GM12878 (cell line): ENCODE results near the gene LRRC53. TPM values are rescaled to one million over a fixed set of nuclear protein-coding genes. Genes with fewer than 3 reads are reported as not detected.

Experiments
- ATAC-seq: fragments of 200-7000 bp; cut with Tn5 transposase; 3 replicates; pipeline ENCODE4 v1.9.1; 2020; ENCODE audit warnings: mild to moderate bottlenecking, moderate library complexity
- BruUV-seq: library from RNA; stranded (reverse); fragments of 400-500 nt; replicated peaks from 2 replicates; lab custom pipeline; 2021; lab: Mats Ljungman, UMichigan
- CTCF ChIA-PET: fragments of 300-600 bp; sonication (Branson Sonifier 250); formaldehyde crosslinking; extraction: SDS; loops from one replicate; lab custom pipeline; 2021; ENCODE audit warnings: inconsistent platforms; lab: Yijun Ruan, JAX
- POLR2A ChIA-PET: fragments of 350-600 bp; formaldehyde crosslinking; extraction: SDS; loops from one replicate; lab custom pipeline; 2021; ENCODE audit warnings: inconsistent platforms; lab: Charles Lee
- RAD21 ChIA-PET: fragments of 300-600 bp; sonication (Branson Sonifier 250); formaldehyde crosslinking; loops from one replicate; lab custom pipeline; 2023; ENCODE audit warnings: antibody characterized with exemption; ENCODE audit not compliant: unreplicated experiment; lab: Charles Lee
- SMC1A ChIA-PET: fragments of 300-600 bp; sonication (Branson Sonifier 250); formaldehyde crosslinking; loops from one replicate; lab custom pipeline; 2023; ENCODE audit not compliant: unreplicated experiment, uncharacterized antibody; lab: Charles Lee
- DNase-seq: peaks from one replicate; pipeline ENCODE4 v3.0.0-alpha.2; 2011; ENCODE audit warnings: low read depth, low spot score
- FAIRE-seq: peaks from 3 replicates; lab custom pipeline; 2011; peaks lifted over from hg19 to GRCh38; lab: Jason Lieb, UNC
- H2AFZ ChIP-seq: 2 replicates; pipeline ENCODE4 v1.6.0; 2011; ENCODE audit warnings: low read depth, low read length, control low read depth; ENCODE audit not compliant: control insufficient read depth
- H3K27ac ChIP-seq: 2 replicates; pipeline ENCODE4 v1.5.1; 2011; ENCODE audit warnings: control low read depth; ENCODE audit not compliant: control insufficient read depth, insufficient read depth
- H3K27me3 ChIP-seq, 2 experiments: replicated peaks in 1 of 2; 2 replicates each; pipeline versions ENCODE4 v1.6.0 to v1.6.1; 2011; ENCODE audit warnings: low read length in 1 of 2; ENCODE audit not compliant: control insufficient read depth in 2 of 2, insufficient read depth in 2 of 2
- H3K36me3 ChIP-seq, 2 experiments: 2 replicates each; pipeline ENCODE4 v1.5.1; 2011; ENCODE audit warnings: low read length in 1 of 2; ENCODE audit not compliant: control insufficient read depth in 2 of 2, insufficient read depth in 2 of 2
- H3K4me1 ChIP-seq: 2 replicates; pipeline ENCODE4 v1.6.1; 2011; ENCODE audit warnings: mild to moderate bottlenecking, low read length, moderate library complexity, mixed read lengths; ENCODE audit not compliant: control insufficient read depth, insufficient read depth
- H3K4me2 ChIP-seq: 2 replicates; pipeline ENCODE4 v1.6.0; 2011; ENCODE audit warnings: control low read depth; ENCODE audit not compliant: control insufficient read depth, insufficient read depth
- H3K4me3 ChIP-seq: fragments of 200-600 bp; sonication (generic); 2 replicates; pipeline ENCODE4 v1.5.1; 2016
- H3K79me2 ChIP-seq: 2 replicates; pipeline ENCODE4 v1.6.0; 2011; ENCODE audit warnings: low read length; ENCODE audit not compliant: control insufficient read depth, insufficient read depth
- H3K9ac ChIP-seq: 2 replicates; pipeline ENCODE4 v1.8.0; 2011; ENCODE audit warnings: low read length, control low read depth, mixed read lengths; ENCODE audit not compliant: control insufficient read depth, insufficient read depth
- H3K9me3 ChIP-seq: replicated peaks from 3 replicates; pipeline ENCODE4 v1.5.1; 2011; ENCODE audit warnings: mild to moderate bottlenecking, low read length; ENCODE audit not compliant: control insufficient read depth, insufficient read depth
- H4K20me1 ChIP-seq: 2 replicates; pipeline ENCODE4 v1.6.0; 2011; ENCODE audit not compliant: control insufficient read depth, insufficient read depth
- ATF2 ChIP-seq: IDR thresholded peaks from 2 replicates; pipeline ENCODE4 v1.6.1; 2012; ENCODE audit warnings: low read length, inconsistent platforms
- BACH1 ChIP-seq: fragments of 450-650 bp; IDR thresholded peaks from 2 replicates; pipeline ENCODE4 v1.6.1; 2017; ENCODE audit warnings: mild to moderate bottlenecking, borderline replicate concordance
- BRCA1 ChIP-seq: IDR thresholded peaks from 2 replicates; pipeline ENCODE4 v1.6.1; 2011; ENCODE audit warnings: low read depth, low read length, improper control_type of control experiment
- ESRRA ChIP-seq: IDR thresholded peaks from 2 replicates; pipeline ENCODE4 v1.6.1; 2012; ENCODE audit warnings: mild to moderate bottlenecking, low read length, improper control_type of control experiment
- EZH2 ChIP-seq: IDR thresholded peaks from 2 replicates; pipeline ENCODE4 v1.6.1; 2012; ENCODE audit warnings: low read depth, mild to moderate bottlenecking, control low read depth, inconsistent platforms, low read length, borderline replicate concordance; ENCODE audit not compliant: control insufficient read depth
- LARP7 ChIP-seq: fragments of 450-650 bp; IDR thresholded peaks from 2 replicates; pipeline ENCODE4 v1.6.1; 2017; ENCODE audit warnings: mild to moderate bottlenecking
- MYB ChIP-seq: fragments of 150-350 bp; IDR thresholded peaks from 2 replicates; pipeline ENCODE4 v1.6.1; 2014; ENCODE audit warnings: mild to moderate bottlenecking, low read depth, low read length, borderline replicate concordance
- POLR2AphosphoS5 ChIP-seq: IDR thresholded peaks from 2 replicates; pipeline ENCODE4 v1.6.1; 2011; ENCODE audit warnings: mild to moderate bottlenecking, low read length, inconsistent platforms
- RFX5 ChIP-seq: IDR thresholded peaks from 2 replicates; pipeline ENCODE4 v1.6.1; 2011; ENCODE audit warnings: low read depth, low read length, improper control_type of control experiment
- SPI1 ChIP-seq: IDR thresholded peaks from 2 replicates; pipeline ENCODE4 v1.6.1; 2011; ENCODE audit warnings: low read depth, mild to moderate bottlenecking, low read length, moderate library complexity, borderline replicate concordance; ENCODE audit not compliant: insufficient read depth
- SREBF1 ChIP-seq: IDR thresholded peaks from 2 replicates; pipeline ENCODE4 v1.6.1; 2012; ENCODE audit warnings: mild to moderate bottlenecking, low read length
- WGBS: methylation state at CpG from one replicate; pipeline ENCODE4 v1.1.6; 2016; ENCODE audit warnings: low lambda C conversion rate; ENCODE audit not compliant: insufficient replicate concordance, insufficient coverage; ENCODE audit errors: missing lambda C conversion rate; 5-methylcytosine and 5-hydroxymethylcytosine counted together
- in situ Hi-C: fragments of 300-500 bp; cut with MboI; formaldehyde crosslinking; loops from 9 replicates; pipeline ENCODE4 v1.14.3; 2018; ENCODE audit warnings: mixed read lengths
- intact Hi-C: fragments of 100-400 bp; cut with micrococcal nuclease; formaldehyde crosslinking; loops from one replicate; pipeline ENCODE4 v1.14.2; 2022; ENCODE audit not compliant: unreplicated experiment
- polyA plus RNA-seq, 11 experiments: library from polyadenylated mRNA; depleted of rRNA in 4 of 11; unstranded in 6 of 11; stranded (reverse) in 5 of 11; fragments of >200 nt; fragmentation: Nextera tagmentation in 4 of 11; fragmentation: Illumina TruSeq in 1 of 11; extraction: Ambion mirVana in 4 of 11; extraction: Trizol in 1 of 11; gene quantifications; 1 replicate in 1 of 11; 2 replicates in 10 of 11; pipeline versions ENCODE4 v1.2.1 to v1.2.3, GENCODE V29; 2011 to 2016; ENCODE audit warnings: inconsistent platforms in 2 of 11, missing spikeins in 2 of 11, low read depth in 1 of 11
- total RNA-seq, 4 experiments: library from RNA; depleted of rRNA in 3 of 4; stranded (reverse); fragments of >200 nt in 3 of 4; fragmentation: Illumina TruSeq in 1 of 4; extraction: Trizol in 1 of 4; gene quantifications; 2 replicates each; pipeline versions ENCODE4 v1.2.1 to v1.2.3, GENCODE V29; 2013 to 2021
- TF ChIP-seq, protein P1 (sequence below): fragments of 450-650 bp; IDR thresholded peaks from 2 replicates; pipeline ENCODE4 v1.6.1; 2017; ENCODE audit warnings: mild to moderate bottlenecking, moderate library complexity
- TF ChIP-seq, protein P2 (sequence below): fragments of 450-650 bp; formaldehyde crosslinking; IDR thresholded peaks from 2 replicates; pipeline ENCODE4 v1.5.0; 2022; ENCODE audit warnings: mild to moderate bottlenecking, missing genetic modification characterization

The LRRC53 gene
- total and polyA plus RNA-seq, 10 of the 15 experiments (the other 5 are each of a cell fraction or from before 2014, with no cell fraction given): not detected

- BruUV-seq: no TSS peak
These were observed 40.9 kb downstream of the LRRC53 start for GRCh38 chr1:74471470-74471869.

More at GRCh38 chr1:74471470-74471869, 40.9 kb downstream of the LRRC53 start:
- H3K4me1 ChIP-seq: no peaks in the 10 kb centered on the region
- TF ChIP-seq BRCA1 (no peak), SREBF1 (no peak), RFX5 (no peak), EZH2 (no peak), ESRRA (no peak), ATF2 (no peak), MYB (no peak), BACH1 (no peak), LARP7 (no peak), SPI1 (no peak), POLR2AphosphoS5 (no peak)
- TF ChIP-seq, protein P1, sequence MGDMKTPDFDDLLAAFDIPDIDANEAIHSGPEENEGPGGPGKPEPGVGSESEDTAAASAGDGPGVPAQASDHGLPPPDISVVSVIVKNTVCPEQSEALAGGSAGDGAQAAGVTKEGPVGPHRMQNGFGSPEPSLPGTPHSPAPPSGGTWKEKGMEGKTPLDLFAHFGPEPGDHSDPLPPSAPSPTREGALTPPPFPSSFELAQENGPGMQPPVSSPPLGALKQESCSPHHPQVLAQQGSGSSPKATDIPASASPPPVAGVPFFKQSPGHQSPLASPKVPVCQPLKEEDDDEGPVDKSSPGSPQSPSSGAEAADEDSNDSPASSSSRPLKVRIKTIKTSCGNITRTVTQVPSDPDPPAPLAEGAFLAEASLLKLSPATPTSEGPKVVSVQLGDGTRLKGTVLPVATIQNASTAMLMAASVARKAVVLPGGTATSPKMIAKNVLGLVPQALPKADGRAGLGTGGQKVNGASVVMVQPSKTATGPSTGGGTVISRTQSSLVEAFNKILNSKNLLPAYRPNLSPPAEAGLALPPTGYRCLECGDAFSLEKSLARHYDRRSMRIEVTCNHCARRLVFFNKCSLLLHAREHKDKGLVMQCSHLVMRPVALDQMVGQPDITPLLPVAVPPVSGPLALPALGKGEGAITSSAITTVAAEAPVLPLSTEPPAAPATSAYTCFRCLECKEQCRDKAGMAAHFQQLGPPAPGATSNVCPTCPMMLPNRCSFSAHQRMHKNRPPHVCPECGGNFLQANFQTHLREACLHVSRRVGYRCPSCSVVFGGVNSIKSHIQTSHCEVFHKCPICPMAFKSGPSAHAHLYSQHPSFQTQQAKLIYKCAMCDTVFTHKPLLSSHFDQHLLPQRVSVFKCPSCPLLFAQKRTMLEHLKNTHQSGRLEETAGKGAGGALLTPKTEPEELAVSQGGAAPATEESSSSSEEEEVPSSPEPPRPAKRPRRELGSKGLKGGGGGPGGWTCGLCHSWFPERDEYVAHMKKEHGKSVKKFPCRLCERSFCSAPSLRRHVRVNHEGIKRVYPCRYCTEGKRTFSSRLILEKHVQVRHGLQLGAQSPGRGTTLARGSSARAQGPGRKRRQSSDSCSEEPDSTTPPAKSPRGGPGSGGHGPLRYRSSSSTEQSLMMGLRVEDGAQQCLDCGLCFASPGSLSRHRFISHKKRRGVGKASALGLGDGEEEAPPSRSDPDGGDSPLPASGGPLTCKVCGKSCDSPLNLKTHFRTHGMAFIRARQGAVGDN: no peak
- TF ChIP-seq, protein P2, sequence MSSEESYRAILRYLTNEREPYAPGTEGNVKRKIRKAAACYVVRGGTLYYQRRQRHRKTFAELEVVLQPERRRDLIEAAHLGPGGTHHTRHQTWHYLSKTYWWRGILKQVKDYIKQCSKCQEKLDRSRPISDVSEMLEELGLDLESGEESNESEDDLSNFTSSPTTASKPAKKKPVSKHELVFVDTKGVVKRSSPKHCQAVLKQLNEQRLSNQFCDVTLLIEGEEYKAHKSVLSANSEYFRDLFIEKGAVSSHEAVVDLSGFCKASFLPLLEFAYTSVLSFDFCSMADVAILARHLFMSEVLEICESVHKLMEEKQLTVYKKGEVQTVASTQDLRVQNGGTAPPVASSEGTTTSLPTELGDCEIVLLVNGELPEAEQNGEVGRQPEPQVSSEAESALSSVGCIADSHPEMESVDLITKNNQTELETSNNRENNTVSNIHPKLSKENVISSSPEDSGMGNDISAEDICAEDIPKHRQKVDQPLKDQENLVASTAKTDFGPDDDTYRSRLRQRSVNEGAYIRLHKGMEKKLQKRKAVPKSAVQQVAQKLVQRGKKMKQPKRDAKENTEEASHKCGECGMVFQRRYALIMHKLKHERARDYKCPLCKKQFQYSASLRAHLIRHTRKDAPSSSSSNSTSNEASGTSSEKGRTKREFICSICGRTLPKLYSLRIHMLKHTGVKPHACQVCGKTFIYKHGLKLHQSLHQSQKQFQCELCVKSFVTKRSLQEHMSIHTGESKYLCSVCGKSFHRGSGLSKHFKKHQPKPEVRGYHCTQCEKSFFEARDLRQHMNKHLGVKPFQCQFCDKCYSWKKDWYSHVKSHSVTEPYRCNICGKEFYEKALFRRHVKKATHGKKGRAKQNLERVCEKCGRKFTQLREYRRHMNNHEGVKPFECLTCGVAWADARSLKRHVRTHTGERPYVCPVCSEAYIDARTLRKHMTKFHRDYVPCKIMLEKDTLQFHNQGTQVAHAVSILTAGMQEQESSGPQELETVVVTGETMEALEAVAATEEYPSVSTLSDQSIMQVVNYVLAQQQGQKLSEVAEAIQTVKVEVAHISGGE (CRISPR knock-in tag): no peak
- TF ChIP-seq, all 136 proteins: peak for 0
- POLR2A ChIA-PET: no interaction called here
- no peak for FAIRE-seq
- H3K36me3 ChIP-seq: no peaks in the 10 kb centered on the region
- no peaks in the 10 kb centered on the region for H3K79me2 ChIP-seq
- no peak overlapping the region for H3K4me3 ChIP-seq
- H3K4me2 ChIP-seq: no peak overlapping the region
- no peaks in the 10 kb centered on the region for H4K20me1 ChIP-seq
- no peak for DNase-seq
- SMC1A ChIA-PET: interaction anchor here (0.9 kb wide), 1 partner anchor 632 kb away, joined by 4 read pairs; no protein-coding TSS in a partner anchor
- WGBS: 2% methylated on average over 3 of the region's 3 CpGs
- no peak overlapping the region for H3K27ac ChIP-seq
- H2AFZ ChIP-seq: no peak overlapping the region
- H3K9ac ChIP-seq: no peak overlapping the region
- RAD21 ChIA-PET: interaction anchor here (1.1 kb wide), 1 partner anchor 632 kb away, joined by 3 read pairs; no protein-coding TSS in a partner anchor
- intact Hi-C loops (no loop called here), in situ Hi-C loops (loop anchor here (25.0 kb wide), 1 partner anchor 634 kb away; no protein-coding TSS in a partner anchor)
- H3K27me3 ChIP-seq: no peaks in the 10 kb centered on the region
- H3K9me3 ChIP-seq: no peaks in the 10 kb centered on the region
- CTCF ChIA-PET: interaction anchor here (0.6 to 1.0 kb wide), 2 partner anchors 262 to 467 kb away, joined by 3 read pairs; no protein-coding TSS in a partner anchor
- no peak for ATAC-seq
